PC-9 (cell line): ENCODE results near the gene ACVR1. TPM values are rescaled to one million over a fixed set of nuclear protein-coding genes. Genes with fewer than 3 reads are reported as not detected.

Source experiments
- BruUV-seq: library from RNA; stranded (reverse); fragments of 400-500 nt; replicated peaks from 2 replicates; lab custom pipeline; 2021; lab: Mats Ljungman, UMichigan
- CTCF ChIA-PET: fragments of 300-600 bp; sonication (Branson Sonifier 250); formaldehyde crosslinking; loops from one replicate; lab custom pipeline; 2022; ENCODE audit warnings: antibody characterized with exemption; lab: Charles Lee
- POLR2A ChIA-PET: fragments of 300-600 bp; sonication (Branson Sonifier 250); formaldehyde crosslinking; loops from one replicate; lab custom pipeline; 2022; ENCODE audit warnings: antibody characterized with exemption; ENCODE audit not compliant: unreplicated experiment; lab: Charles Lee
- DNase-seq, 2 experiments: peaks; one replicate each; pipeline versions ENCODE4 v3.0.0 to v3.0.0-alpha.2; 2015 to 2022; ENCODE audit warnings: mixed read lengths in 1 of 2
- H2AFZ ChIP-seq: fragments of 200-600 bp; sonication (generic); 2 replicates; pipeline ENCODE4 v1.8.1; 2017; ENCODE audit warnings: antibody characterized with exemption
- H3F3A ChIP-seq: fragments of 200-600 bp; sonication (generic); 2 replicates; pipeline ENCODE4 v1.8.1; 2017; ENCODE audit warnings: antibody characterized with exemption, mild to moderate bottlenecking, low read depth; ENCODE audit not compliant: insufficient read depth
- H3K27ac ChIP-seq: fragments of 200-600 bp; sonication (generic); 2 replicates; pipeline ENCODE4 v1.6.1; 2016; ENCODE audit warnings: mixed run types
- H3K27me3 ChIP-seq: fragments of 200-600 bp; sonication (generic); 2 replicates; pipeline ENCODE4 v1.6.1; 2016; ENCODE audit warnings: low read depth, mixed run types; ENCODE audit not compliant: insufficient read depth
- H3K36me3 ChIP-seq: fragments of 200-600 bp; sonication (generic); 2 replicates; pipeline ENCODE4 v1.6.1; 2016; ENCODE audit warnings: low read depth, mixed run types
- H3K4me1 ChIP-seq: fragments of 200-600 bp; sonication (generic); replicated peaks from 2 replicates; pipeline ENCODE4 v1.6.1; 2016; ENCODE audit warnings: mixed run types; ENCODE audit not compliant: insufficient read depth
- H3K4me2 ChIP-seq: fragments of 200-600 bp; sonication (generic); 2 replicates; pipeline ENCODE4 v1.6.1; 2017; ENCODE audit warnings: mixed run types
- H3K4me3 ChIP-seq: fragments of 200-600 bp; sonication (generic); 2 replicates; pipeline ENCODE4 v1.6.1; 2016; ENCODE audit warnings: mixed run types
- H3K79me2 ChIP-seq: fragments of 200-600 bp; sonication (generic); 2 replicates; pipeline ENCODE4 v1.6.1; 2017; ENCODE audit warnings: low read depth, mixed run types
- H3K9me2 ChIP-seq: fragments of 200-600 bp; sonication (generic); 2 replicates; pipeline ENCODE4 v1.8.1; 2017; ENCODE audit warnings: mild to moderate bottlenecking; ENCODE audit not compliant: insufficient read depth
- H3K9me3 ChIP-seq: fragments of 200-600 bp; sonication (generic); 2 replicates; pipeline ENCODE4 v1.8.1; 2016; ENCODE audit warnings: low read depth; ENCODE audit not compliant: insufficient read depth
- H4K20me1 ChIP-seq: fragments of 200-600 bp; sonication (generic); 2 replicates; pipeline ENCODE4 v1.8.1; 2017; ENCODE audit not compliant: insufficient read depth
- CTCF ChIP-seq: fragments of 200-600 bp; sonication (generic); conservative IDR thresholded peaks from 2 replicates; pipeline ENCODE4 v1.6.1; 2017; ENCODE audit warnings: mixed run types, antibody characterized with exemption, mild to moderate bottlenecking, moderate library complexity
- EZH2 ChIP-seq: fragments of 200-600 bp; sonication (generic); IDR thresholded peaks from 2 replicates; pipeline ENCODE4 v1.8.0; 2017; ENCODE audit warnings: antibody characterized with exemption, low read depth
- intact Hi-C: fragments of 100-400 bp; cut with micrococcal nuclease; formaldehyde crosslinking; loops from one replicate; pipeline ENCODE4 v1.10.0; 2022; ENCODE audit not compliant: unreplicated experiment
- total RNA-seq: library from RNA; stranded (reverse); gene quantifications from 2 replicates; pipeline ENCODE4 v1.2.3, GENCODE V29; 2021

The ACVR1 gene
- total RNA-seq, 1 experiment from 2014 or later, result 8.9 TPM

GRCh38 chr2:157784169-157784822 is 91.8 kb downstream of the ACVR1 start:
- Histone ChIP-seq H3F3A (no peaks in the 10 kb centered on the region), H4K20me1 (no peaks in the 10 kb centered on the region), H3K9me3 (no peaks in the 10 kb centered on the region), H3K27ac (no peak overlapping the region), H3K36me3 (no peaks in the 10 kb centered on the region), H3K9me2 (no peaks in the 10 kb centered on the region), H3K27me3 (no peaks in the 10 kb centered on the region), H3K79me2 (no peaks in the 10 kb centered on the region), H2AFZ (no peak overlapping the region), H3K4me1 (no peaks in the 10 kb centered on the region), H3K4me2 (no peak overlapping the region), H3K4me3 (no peak overlapping the region)
- intact Hi-C loops, result loop anchor here (5.0 kb wide), 1 partner anchor 93 kb away; the partner anchor contains the start of gene ACVR1
- peak; percentile 25 to 49 for DNase-seq
- CTCF ChIA-PET, result no interaction called here
- TF ChIP-seq EZH2, result no peak
- TF ChIP-seq CTCF, result no peak
- POLR2A ChIA-PET, result no interaction called here
- no TSS peak for BruUV-seq

GRCh38 chr2:157783245-157783644 is 92.9 kb downstream of the ACVR1 start:
- H3K36me3 ChIP-seq, result no peaks in the 10 kb centered on the region
- ChIA-PET POLR2A (no interaction called here), CTCF (no interaction called here)
- no peak for DNase-seq
- TF ChIP-seq EZH2 (no peak), CTCF (no peak)
- no peaks in the 10 kb centered on the region for H4K20me1 ChIP-seq
- no peaks in the 10 kb centered on the region for H3K9me2 ChIP-seq
- no peaks in the 10 kb centered on the region for H3K4me1 ChIP-seq
- BruUV-seq, result no TSS peak
- H3K4me3 ChIP-seq, result no peak overlapping the region
- H3F3A ChIP-seq, result no peaks in the 10 kb centered on the region
- H3K4me2 ChIP-seq, result no peak overlapping the region
- no peaks in the 10 kb centered on the region for H3K27me3 ChIP-seq
- H2AFZ ChIP-seq, result no peak overlapping the region
- no peaks in the 10 kb centered on the region for H3K9me3 ChIP-seq
- no peaks in the 10 kb centered on the region for H3K79me2 ChIP-seq
- intact Hi-C loops, result loop anchor here (5.0 kb wide), 1 partner anchor 94 kb away; the partner anchor contains the start of gene ACVR1
- no peak overlapping the region for H3K27ac ChIP-seq

GRCh38 chr2:157782057-157782845 is 93.9 kb downstream of the ACVR1 start:
- no peaks in the 10 kb centered on the region for H3K79me2 ChIP-seq
- H3K27me3 ChIP-seq, result no peaks in the 10 kb centered on the region
- no peak overlapping the region for H3K4me3 ChIP-seq
- H2AFZ ChIP-seq, result no peak overlapping the region
- H4K20me1 ChIP-seq, result no peaks in the 10 kb centered on the region
- intact Hi-C loops, result loop anchor here (5.0 kb wide), 1 partner anchor 95 kb away; the partner anchor contains the start of gene ACVR1
- H3K9me3 ChIP-seq, result no peaks in the 10 kb centered on the region
- H3K9me2 ChIP-seq, result no peaks in the 10 kb centered on the region
- no peak for DNase-seq
- ChIA-PET CTCF (no interaction called here), POLR2A (no interaction called here)
- H3F3A ChIP-seq, result no peaks in the 10 kb centered on the region
- no TSS peak for BruUV-seq
- no peak overlapping the region for H3K27ac ChIP-seq
- TF ChIP-seq CTCF (no peak), EZH2 (no peak)
- no peak overlapping the region for H3K4me2 ChIP-seq
- H3K4me1 ChIP-seq, result no peaks in the 10 kb centered on the region
- no peaks in the 10 kb centered on the region for H3K36me3 ChIP-seq
